ENCODE data around the gene UBE2F.
"Not testable (repeated sequence)": the region's sequence is repeated elsewhere in the genome, so short reads cannot be mapped to it uniquely, and the experiment has no call there.

- not testable (repeated sequence) for TF ChIP-seq EP300, CTCF, POLR2AphosphoS5 (IDR thresholded peaks at IDR 0.05)
These were observed 3.3 kb upstream of the UBE2F start for GRCh38 chr2:237963490-237963991.
